ENCODE measurements around the gene TREML2.

GRCh38 chr6:41222045-41222444 is 21.1 kb upstream of the TREML2 start:
- TF ChIP-seq EP300 (IDR thresholded peaks at IDR 0.05): no peak
- TF ChIP-seq, protein P1, sequence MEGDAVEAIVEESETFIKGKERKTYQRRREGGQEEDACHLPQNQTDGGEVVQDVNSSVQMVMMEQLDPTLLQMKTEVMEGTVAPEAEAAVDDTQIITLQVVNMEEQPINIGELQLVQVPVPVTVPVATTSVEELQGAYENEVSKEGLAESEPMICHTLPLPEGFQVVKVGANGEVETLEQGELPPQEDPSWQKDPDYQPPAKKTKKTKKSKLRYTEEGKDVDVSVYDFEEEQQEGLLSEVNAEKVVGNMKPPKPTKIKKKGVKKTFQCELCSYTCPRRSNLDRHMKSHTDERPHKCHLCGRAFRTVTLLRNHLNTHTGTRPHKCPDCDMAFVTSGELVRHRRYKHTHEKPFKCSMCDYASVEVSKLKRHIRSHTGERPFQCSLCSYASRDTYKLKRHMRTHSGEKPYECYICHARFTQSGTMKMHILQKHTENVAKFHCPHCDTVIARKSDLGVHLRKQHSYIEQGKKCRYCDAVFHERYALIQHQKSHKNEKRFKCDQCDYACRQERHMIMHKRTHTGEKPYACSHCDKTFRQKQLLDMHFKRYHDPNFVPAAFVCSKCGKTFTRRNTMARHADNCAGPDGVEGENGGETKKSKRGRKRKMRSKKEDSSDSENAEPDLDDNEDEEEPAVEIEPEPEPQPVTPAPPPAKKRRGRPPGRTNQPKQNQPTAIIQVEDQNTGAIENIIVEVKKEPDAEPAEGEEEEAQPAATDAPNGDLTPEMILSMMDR (IDR thresholded peaks at IDR 0.05): no peak
- TF ChIP-seq POLR2A (IDR thresholded peaks at IDR 0.05; ENCODE audit: low read depth): no peak
